Testis (tissue), 3 donors: ENCODE measurements around the gene GASK1A. TPM values are rescaled to one million over a fixed set of nuclear protein-coding genes. Genes with fewer than 3 reads are reported as not detected.

ENCODE experiments used
- DNase-seq: peaks from one replicate; pipeline ENCODE4 v3.0.0-alpha.2; 2019
- H3K27ac ChIP-seq, 2 donors: fragments of 200-600 bp; sonication (generic); one replicate each; pipeline ENCODE4 v1.5.1; 2019
- H3K27me3 ChIP-seq: fragments of 200-600 bp; sonication (generic); one replicate; pipeline ENCODE4 v1.5.1; 2019
- H3K36me3 ChIP-seq: fragments of 200-600 bp; sonication (generic); one replicate; pipeline ENCODE4 v1.5.1; 2017; ENCODE audit warnings: low read depth; ENCODE audit errors: missing control alignments
- H3K4me1 ChIP-seq: fragments of 200-600 bp; sonication (generic); one replicate; pipeline ENCODE4 v1.5.1; 2019
- H3K4me3 ChIP-seq, 2 donors: fragments of 200-600 bp; sonication (generic); one replicate each; pipeline ENCODE4 v1.5.1; 2017 to 2019
- H3K9me3 ChIP-seq: fragments of 200-600 bp; sonication (generic); one replicate; pipeline ENCODE4 v1.5.1; 2017
- POLR2A ChIP-seq: fragments of 450-650 bp; IDR thresholded peaks from one replicate; pipeline ENCODE4 v1.6.1; 2017; ENCODE audit warnings: antibody characterized with exemption, mild to moderate bottlenecking, moderate library complexity
- WGBS, 2 donors: methylation state at CpG; one replicate each; pipeline ENCODE4 v1.1.5; 2018; 5-methylcytosine and 5-hydroxymethylcytosine counted together
- intact Hi-C: fragments of 100-400 bp; cut with DNase I; formaldehyde crosslinking; loops from one replicate; pipeline ENCODE4 v1.15.1; 2023; ENCODE audit warnings: low total_unique reads
- polyA plus RNA-seq: library from polyadenylated mRNA; stranded (reverse); fragments of 350-450 nt; fragmentation: Illumina TruSeq; extraction: RNeasy Lipid Tissue Mini Kit (QIAGEN cat#74804); gene quantifications from one replicate; pipeline ENCODE4 v1.2.3, GENCODE V29; 2014; ENCODE audit warnings: low read depth, low replicate concordance; ENCODE audit not compliant: insufficient read depth
- total RNA-seq, 2 donors: library from RNA; depleted of rRNA; stranded (reverse); fragments of >200 nt; gene quantifications; one replicate each; pipeline ENCODE4 v1.2.3, GENCODE V29; 2016
- TF ChIP-seq, protein P1 (sequence below), 3 experiments: fragments of 450-650 bp in 2 of 3; fragments of 200-600 bp in 1 of 3; sonication (generic) in 1 of 3; IDR thresholded peaks; one replicate each; pipeline ENCODE4 v1.5.1; 2016 to 2019; ENCODE audit warnings: antibody characterized with exemption in 3 of 3, mild to moderate bottlenecking in 2 of 3, moderate library complexity in 1 of 3

Gene GASK1A
- total and polyA plus RNA-seq, 3 donors from 2014 or later, result 6.2 to 22.2 (median 18.7) TPM

- Histone ChIP-seq H3K27ac (no peak overlapping the region), H3K4me1 (peaks cover 18% of the 10 kb centered on the region), H3K4me3 (no peak overlapping the region), H3K27me3 (no peaks in the 10 kb centered on the region), H3K9me3 (no peaks in the 10 kb centered on the region), H3K36me3 (no peaks in the 10 kb centered on the region)
- WGBS, 2 donors, result 100% methylated on average over 1 of the region's 1 CpG
- intact Hi-C loops, result no loop called here
- no peak for TF ChIP-seq POLR2A
- TF ChIP-seq, protein P1, sequence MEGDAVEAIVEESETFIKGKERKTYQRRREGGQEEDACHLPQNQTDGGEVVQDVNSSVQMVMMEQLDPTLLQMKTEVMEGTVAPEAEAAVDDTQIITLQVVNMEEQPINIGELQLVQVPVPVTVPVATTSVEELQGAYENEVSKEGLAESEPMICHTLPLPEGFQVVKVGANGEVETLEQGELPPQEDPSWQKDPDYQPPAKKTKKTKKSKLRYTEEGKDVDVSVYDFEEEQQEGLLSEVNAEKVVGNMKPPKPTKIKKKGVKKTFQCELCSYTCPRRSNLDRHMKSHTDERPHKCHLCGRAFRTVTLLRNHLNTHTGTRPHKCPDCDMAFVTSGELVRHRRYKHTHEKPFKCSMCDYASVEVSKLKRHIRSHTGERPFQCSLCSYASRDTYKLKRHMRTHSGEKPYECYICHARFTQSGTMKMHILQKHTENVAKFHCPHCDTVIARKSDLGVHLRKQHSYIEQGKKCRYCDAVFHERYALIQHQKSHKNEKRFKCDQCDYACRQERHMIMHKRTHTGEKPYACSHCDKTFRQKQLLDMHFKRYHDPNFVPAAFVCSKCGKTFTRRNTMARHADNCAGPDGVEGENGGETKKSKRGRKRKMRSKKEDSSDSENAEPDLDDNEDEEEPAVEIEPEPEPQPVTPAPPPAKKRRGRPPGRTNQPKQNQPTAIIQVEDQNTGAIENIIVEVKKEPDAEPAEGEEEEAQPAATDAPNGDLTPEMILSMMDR (IDR thresholded peaks at IDR 0.05), result no peak
- no peak for DNase-seq
Measured at GRCh38 chr3:43093006-43093405, 113.9 kb downstream of the GASK1A start.

DNA sequence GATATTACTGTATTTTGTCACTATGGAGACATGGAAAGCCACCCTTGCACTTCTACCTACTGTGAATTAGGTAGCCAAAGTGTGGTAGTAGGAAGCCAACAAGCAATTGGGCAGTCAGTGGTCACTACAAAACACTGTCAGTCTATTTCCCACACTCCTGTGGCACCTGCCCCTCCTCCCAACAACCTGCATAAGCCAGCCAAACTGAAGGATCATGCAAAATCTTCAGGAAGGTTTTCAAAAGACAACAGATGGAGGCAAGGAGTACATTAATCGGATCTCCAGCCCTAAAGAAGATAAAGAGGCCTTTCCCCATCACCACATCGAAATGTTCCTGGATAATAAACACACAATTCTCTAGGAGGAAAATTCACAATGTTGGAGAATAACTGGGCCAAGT lies 114.9 kb downstream of the GASK1A start:
- WGBS, 2 donors, result 48 to 58% methylated on average over 2 of the region's 2 CpGs
- no peak overlapping the region for H3K27ac ChIP-seq
- no peak overlapping the region for H3K4me3 ChIP-seq
- TF ChIP-seq POLR2A, result no peak
- TF ChIP-seq, protein P1 (IDR thresholded peaks at IDR 0.05), result no peak
- DNase-seq, result no peak
- H3K9me3 ChIP-seq, result no peaks in the 10 kb centered on the region
- H3K36me3 ChIP-seq, result no peaks in the 10 kb centered on the region
- H3K27me3 ChIP-seq, result no peaks in the 10 kb centered on the region
- peaks cover 18% of the 10 kb centered on the region for H3K4me1 ChIP-seq
- intact Hi-C loops, result no loop called here

- Histone ChIP-seq H3K9me3 (no peaks in the 10 kb centered on the region), H3K27ac (no peak overlapping the region), H3K36me3 (no peaks in the 10 kb centered on the region), H3K27me3 (no peaks in the 10 kb centered on the region), H3K4me1 (peaks cover 18% of the 10 kb centered on the region), H3K4me3 (no peak overlapping the region)
- TF ChIP-seq POLR2A, result no peak
- TF ChIP-seq, protein P1 (IDR thresholded peaks at IDR 0.05), result no peak
- DNase-seq, result no peak
- WGBS, 2 donors, result 80 to 91% methylated on average over 1 to 2 of the region's 2 CpGs
- intact Hi-C loops, result no loop called here
Measured at GRCh38 chr3:43094381-43094780, 115.3 kb downstream of the GASK1A start.

DNA sequence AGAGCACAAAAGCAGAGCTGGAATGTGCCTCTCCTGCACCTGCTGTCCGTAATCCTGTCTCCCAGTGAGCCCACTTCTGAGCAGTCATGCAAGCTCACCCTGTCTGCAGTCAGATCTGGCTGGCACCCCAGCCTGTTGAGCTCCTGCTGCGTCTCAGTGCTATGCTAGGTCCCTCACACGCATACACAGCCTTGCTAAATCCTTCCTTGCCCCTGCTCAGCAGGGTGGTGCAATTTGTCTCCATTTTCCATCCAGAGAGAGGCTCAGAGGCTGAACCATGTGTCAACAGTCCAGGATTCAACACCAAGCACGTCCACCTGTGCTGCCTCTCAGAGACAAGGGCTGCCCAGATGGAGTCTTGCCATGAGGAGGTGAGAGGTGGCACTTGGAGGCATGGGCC lies 115.7 kb downstream of the GASK1A start:
- Histone ChIP-seq H3K27ac (no peak overlapping the region), H3K4me3 (no peak overlapping the region), H3K27me3 (no peaks in the 10 kb centered on the region), H3K9me3 (no peaks in the 10 kb centered on the region), H3K4me1 (peaks cover 18% of the 10 kb centered on the region), H3K36me3 (no peaks in the 10 kb centered on the region)
- intact Hi-C loops, result no loop called here
- DNase-seq, result no peak
- TF ChIP-seq, protein P1 (IDR thresholded peaks at IDR 0.05), result no peak
- TF ChIP-seq POLR2A, result no peak
- 91 to 94% methylated on average over 4 of the region's 4 CpGs for WGBS, 2 donors

- H3K27me3 ChIP-seq, result no peaks in the 10 kb centered on the region
- no peaks in the 10 kb centered on the region for H3K9me3 ChIP-seq
- no peak for DNase-seq
- peaks cover 18% of the 10 kb centered on the region for H3K4me1 ChIP-seq
- WGBS, 2 donors, result 89 to 95% methylated on average over 5 of the region's 5 CpGs
- H3K36me3 ChIP-seq, result no peaks in the 10 kb centered on the region
- H3K4me3 ChIP-seq, result no peak overlapping the region
- TF ChIP-seq POLR2A, result no peak
- TF ChIP-seq, protein P1 (IDR thresholded peaks at IDR 0.05), result no peak
- intact Hi-C loops, result no loop called here
- H3K27ac ChIP-seq, result no peak overlapping the region
Measured at GRCh38 chr3:43095370-43095769, 116.3 kb downstream of the GASK1A start.
